ENCODE measurements around the gene SLN. TPM values are rescaled to one million over a fixed set of nuclear protein-coding genes. Genes with fewer than 3 reads are reported as not detected.
A peak's percentile ranks its signal among the peaks of the same experiment; 100 is the strongest.
"Not testable (repeated sequence)": the region's sequence is repeated elsewhere in the genome, so short reads cannot be mapped to it uniquely, and the experiment has no call there.

SLN gene
- polyA plus RNA-seq (2013, experiment 1 of 2) = 14.2 TPM
- 13.3 TPM for polyA plus RNA-seq (2013, experiment 2 of 2)

- WGBS, 2 experiments (ENCODE audit: insufficient coverage in 2 of 2) = 86 to 96% methylated on average over 6 to 7 of the region's 12 CpGs
- H3K9me3 ChIP-seq (ENCODE audit: control insufficient read depth, low read length) = no peaks in the 10 kb centered on the region
- H3K27ac ChIP-seq (ENCODE audit: low read depth, low read length, severe bottlenecking) = no peak within 1 kb of the TSS
- no peaks in the 10 kb centered on the region for H3K36me3 ChIP-seq (ENCODE audit: control insufficient read depth, insufficient read depth, low read length)
- H3K4me1 ChIP-seq (ENCODE audit: control insufficient read depth, insufficient read depth, low read length, poor library complexity, severe bottlenecking) = peaks cover 5% of the 10 kb centered on the region
- H3K4me3 ChIP-seq (ENCODE audit: extremely low read depth, insufficient read depth, low read length, poor library complexity, severe bottlenecking) = no peak within 1 kb of the TSS
Measured at GRCh38 chr11:107711861-107712755, at the start of gene SLN. SLN (minus strand) TSS chr11:107712056.

DNA sequence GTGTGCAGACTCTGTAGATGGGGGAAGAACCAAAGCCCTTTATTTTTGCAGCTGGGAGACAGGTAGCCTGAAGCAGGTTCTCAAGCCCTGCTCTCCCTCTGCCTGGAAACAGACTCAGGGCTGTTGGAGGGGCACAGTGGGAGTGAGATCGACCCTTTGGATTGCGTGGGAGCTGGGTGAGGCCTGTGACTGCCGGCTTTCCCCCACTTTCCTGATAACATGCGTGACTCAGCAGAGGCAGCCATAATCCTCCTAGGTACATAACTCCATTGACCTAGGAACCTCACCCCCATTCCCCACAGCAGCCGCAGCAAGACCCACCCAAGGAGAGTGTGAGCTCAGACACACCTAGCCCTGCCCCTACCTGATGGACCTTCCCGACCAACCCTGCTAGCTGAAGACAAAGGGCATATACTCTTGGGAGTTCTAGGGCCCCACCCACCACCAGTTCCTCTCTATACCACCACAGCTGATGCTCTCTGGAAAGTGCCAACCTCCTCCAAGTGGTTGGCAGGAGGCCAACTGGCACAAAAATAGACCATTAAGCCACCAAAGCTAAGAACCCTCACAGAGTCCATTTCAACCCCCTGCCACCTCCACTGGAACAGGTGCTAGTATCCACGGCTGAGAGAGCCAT, 47.0 kb upstream of the SLN start:
- H3K4me3 ChIP-seq (ENCODE audit: extremely low read depth, insufficient read depth, low read length, poor library complexity, severe bottlenecking); H3K36me3 ChIP-seq (ENCODE audit: control insufficient read depth, insufficient read depth, low read length); H3K9me3 ChIP-seq (ENCODE audit: control insufficient read depth, low read length); H3K4me1 ChIP-seq (ENCODE audit: control insufficient read depth, insufficient read depth, low read length, poor library complexity, severe bottlenecking); H3K27ac ChIP-seq (ENCODE audit: low read depth, low read length, severe bottlenecking): not testable (repeated sequence)
- 94 to 95% methylated on average over 3 to 6 of the region's 7 CpGs for WGBS, 2 experiments (ENCODE audit: insufficient coverage in 2 of 2)

DNA sequence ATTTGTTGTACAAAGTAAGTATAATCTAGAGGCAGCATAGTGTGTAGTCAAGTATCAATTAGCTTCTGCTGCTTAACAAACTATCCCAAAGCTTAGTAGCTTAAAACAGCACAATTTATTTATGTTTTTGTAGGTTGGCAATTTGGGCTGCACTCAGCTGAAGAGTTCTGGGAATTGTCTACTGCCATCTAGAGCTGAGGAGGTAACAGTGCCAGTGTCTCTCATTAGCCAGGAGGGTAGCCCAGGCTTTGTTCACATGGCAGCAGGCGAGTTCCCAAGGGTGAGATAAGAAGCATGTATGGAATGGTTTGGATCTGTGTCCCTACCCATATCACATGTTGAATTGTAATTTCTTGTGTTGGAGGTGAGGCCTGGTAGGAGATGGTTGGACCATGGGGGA, 45.8 kb upstream of the SLN start:
- Histone ChIP-seq H3K4me1 (ENCODE audit: control insufficient read depth, insufficient read depth, low read length, poor library complexity, severe bottlenecking) (no peaks in the 10 kb centered on the region), H3K27ac (ENCODE audit: low read depth, low read length, severe bottlenecking) (no peak overlapping the region), H3K4me3 (ENCODE audit: extremely low read depth, insufficient read depth, low read length, poor library complexity, severe bottlenecking) (no peak overlapping the region), H3K9me3 (ENCODE audit: control insufficient read depth, low read length) (no peaks in the 10 kb centered on the region), H3K36me3 (ENCODE audit: control insufficient read depth, insufficient read depth, low read length) (no peaks in the 10 kb centered on the region)
- WGBS, 2 experiments (ENCODE audit: insufficient coverage in 2 of 2) = 80% methylated on average over 1 of the region's 1 CpG; no CpG with 5 or more reads in 1 of the 2 experiments

- Histone ChIP-seq H3K4me3 (ENCODE audit: extremely low read depth, insufficient read depth, low read length, poor library complexity, severe bottlenecking) (no peak overlapping the region), H3K27ac (ENCODE audit: low read depth, low read length, severe bottlenecking) (no peak overlapping the region), H3K4me1 (ENCODE audit: control insufficient read depth, insufficient read depth, low read length, poor library complexity, severe bottlenecking) (no peaks in the 10 kb centered on the region), H3K36me3 (ENCODE audit: control insufficient read depth, insufficient read depth, low read length) (no peaks in the 10 kb centered on the region), H3K9me3 (ENCODE audit: control insufficient read depth, low read length) (no peaks in the 10 kb centered on the region)
- 80% methylated on average over 1 of the region's 1 CpG; no CpG with 5 or more reads in 1 of the 2 experiments for WGBS, 2 experiments (ENCODE audit: insufficient coverage in 2 of 2)
Measured at GRCh38 chr11:107756553-107756952, 44.7 kb upstream of the SLN start.

DNA sequence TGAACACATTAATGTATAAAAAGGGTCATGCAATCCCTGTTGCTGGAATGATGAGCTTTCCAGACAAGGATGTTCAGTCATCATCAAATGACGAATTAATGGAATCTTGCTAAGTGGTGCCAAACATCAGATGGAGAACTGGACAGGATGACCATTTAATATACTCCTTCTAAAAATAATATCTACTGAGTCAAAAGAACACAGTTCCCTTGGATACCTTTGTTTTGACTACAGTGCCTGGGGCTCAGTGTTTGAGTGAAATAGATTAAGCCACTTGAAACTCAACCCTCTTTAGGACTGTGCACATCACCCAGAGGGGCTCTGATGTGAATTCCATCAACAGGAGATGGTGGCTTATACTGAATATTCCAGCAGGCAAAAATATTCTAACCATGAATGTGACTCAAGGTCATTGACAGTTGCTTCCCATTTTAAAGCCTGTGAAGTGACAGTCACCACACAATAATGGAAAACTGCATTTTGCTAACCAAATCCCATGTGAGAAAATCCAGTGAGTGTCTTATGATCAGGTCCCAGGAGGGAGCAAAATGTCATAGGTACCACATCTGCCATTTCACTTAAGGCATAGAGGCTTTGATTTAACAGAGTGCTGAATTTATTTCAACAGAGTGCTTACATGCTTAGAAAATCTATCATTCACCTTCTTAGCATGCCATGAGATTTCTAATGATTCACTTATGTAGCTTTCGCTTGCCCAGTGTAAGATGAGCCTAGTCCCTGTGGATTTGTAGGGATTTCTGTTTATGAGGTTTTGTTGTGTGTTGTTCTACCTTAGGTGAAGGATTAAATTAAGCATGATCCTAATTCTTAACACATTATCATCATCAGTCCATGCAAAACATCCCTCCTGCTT, 41.3 kb upstream of the SLN start:
- Histone ChIP-seq H3K4me1 (ENCODE audit: control insufficient read depth, insufficient read depth, low read length, poor library complexity, severe bottlenecking) (no peaks in the 10 kb centered on the region), H3K9me3 (ENCODE audit: control insufficient read depth, low read length) (no peaks in the 10 kb centered on the region), H3K27ac (ENCODE audit: low read depth, low read length, severe bottlenecking) (no peak overlapping the region), H3K4me3 (ENCODE audit: extremely low read depth, insufficient read depth, low read length, poor library complexity, severe bottlenecking) (no peak overlapping the region), H3K36me3 (ENCODE audit: control insufficient read depth, insufficient read depth, low read length) (no peaks in the 10 kb centered on the region)
- WGBS, 2 experiments (ENCODE audit: insufficient coverage in 2 of 2) = 83% methylated on average over 1 of the region's 2 CpGs; no CpG with 5 or more reads in 1 of the 2 experiments

DNA sequence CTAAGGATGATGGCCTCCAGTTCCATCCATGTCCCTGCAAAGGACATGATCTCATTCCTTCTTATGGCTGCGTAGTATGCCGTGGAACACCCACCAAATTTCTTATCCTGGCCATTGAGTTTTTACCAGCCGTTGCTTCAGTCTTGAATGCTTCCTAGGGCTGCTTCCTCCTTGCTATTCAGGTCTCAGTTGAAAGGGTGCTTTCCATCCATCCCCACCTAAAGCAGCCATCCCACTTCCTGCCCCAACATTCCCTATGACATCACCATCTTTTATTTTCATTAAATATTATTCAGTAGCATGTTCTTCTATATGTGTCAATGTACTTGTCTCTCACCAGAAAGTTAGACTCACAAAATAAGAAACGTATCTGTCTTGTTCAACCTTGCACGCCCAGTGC, 40.7 kb upstream of the SLN start:
- WGBS, 2 experiments (ENCODE audit: insufficient coverage in 2 of 2) = 25 to 39% methylated on average over 4 of the region's 5 CpGs
- Histone ChIP-seq H3K27ac (ENCODE audit: low read depth, low read length, severe bottlenecking) (no peak overlapping the region), H3K4me1 (ENCODE audit: control insufficient read depth, insufficient read depth, low read length, poor library complexity, severe bottlenecking) (no peaks in the 10 kb centered on the region), H3K4me3 (ENCODE audit: extremely low read depth, insufficient read depth, low read length, poor library complexity, severe bottlenecking) (no peak overlapping the region), H3K36me3 (ENCODE audit: control insufficient read depth, insufficient read depth, low read length) (no peaks in the 10 kb centered on the region), H3K9me3 (ENCODE audit: control insufficient read depth, low read length) (no peaks in the 10 kb centered on the region)

- 17 to 100% methylated on average over 1 to 3 of the region's 9 CpGs for WGBS, 2 experiments (ENCODE audit: insufficient coverage in 2 of 2)
- no peaks in the 10 kb centered on the region for H3K9me3 ChIP-seq (ENCODE audit: control insufficient read depth, low read length)
Measured at GRCh38 chr11:107751082-107751481, 39.2 kb upstream of the SLN start.

DNA sequence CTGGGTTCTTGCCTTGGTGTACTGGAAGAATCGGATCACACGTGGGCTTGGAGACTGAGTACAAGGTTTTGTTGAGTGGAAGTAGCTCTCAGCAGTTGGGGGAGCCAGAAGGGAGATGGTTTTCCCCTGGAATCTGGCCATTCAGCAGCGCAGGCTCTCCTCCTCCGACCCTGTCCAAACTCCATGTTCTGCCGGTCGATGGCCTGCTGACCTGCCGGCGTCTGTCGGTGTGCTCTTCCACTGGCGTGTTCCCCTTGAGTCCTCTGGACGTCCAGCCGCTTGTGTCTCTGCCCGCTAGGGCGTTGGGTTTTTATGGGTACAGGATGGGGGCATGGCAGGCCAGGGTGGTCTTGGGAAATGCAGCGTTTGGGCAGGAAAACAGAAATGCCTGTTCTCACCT, 38.5 kb upstream of the SLN start:
- 88 to 96% methylated on average over 11 to 12 of the region's 15 CpGs for WGBS, 2 experiments (ENCODE audit: insufficient coverage in 2 of 2)
- no peaks in the 10 kb centered on the region for H3K9me3 ChIP-seq (ENCODE audit: control insufficient read depth, low read length)
- H3K4me3 ChIP-seq (ENCODE audit: extremely low read depth, insufficient read depth, low read length, poor library complexity, severe bottlenecking) = no peak overlapping the region
- no peak overlapping the region for H3K27ac ChIP-seq (ENCODE audit: low read depth, low read length, severe bottlenecking)
- H3K36me3 ChIP-seq (ENCODE audit: control insufficient read depth, insufficient read depth, low read length) = no peaks in the 10 kb centered on the region
- H3K4me1 ChIP-seq (ENCODE audit: control insufficient read depth, insufficient read depth, low read length, poor library complexity, severe bottlenecking) = no peaks in the 10 kb centered on the region

More at GRCh38 chr11:107751082-107751481, 39.2 kb upstream of the SLN start:
- Histone ChIP-seq H3K4me3 (ENCODE audit: extremely low read depth, insufficient read depth, low read length, poor library complexity, severe bottlenecking) (no peak overlapping the region), H3K4me1 (ENCODE audit: control insufficient read depth, insufficient read depth, low read length, poor library complexity, severe bottlenecking) (no peaks in the 10 kb centered on the region), H3K36me3 (ENCODE audit: control insufficient read depth, insufficient read depth, low read length) (no peaks in the 10 kb centered on the region), H3K27ac (ENCODE audit: low read depth, low read length, severe bottlenecking) (no peak overlapping the region)

DNA sequence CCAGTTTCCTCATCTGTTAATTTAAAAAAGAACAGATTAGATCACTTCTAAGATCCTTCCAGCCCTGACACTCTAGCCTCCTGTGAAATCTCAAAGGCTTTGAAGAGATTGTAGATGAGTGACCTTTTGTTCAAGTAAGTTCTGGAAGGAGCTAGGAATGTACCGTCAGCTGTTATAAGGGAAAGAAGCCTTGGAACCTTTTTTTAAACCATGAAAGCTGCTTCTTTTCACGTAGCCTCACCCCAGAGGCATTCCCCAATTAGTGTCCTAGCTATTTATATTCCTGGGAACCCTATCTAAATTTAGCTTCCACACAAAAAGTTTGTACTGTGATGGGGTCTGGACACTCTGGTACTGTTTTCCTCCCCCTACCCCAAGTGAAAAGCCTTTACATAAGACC, 35.8 kb upstream of the SLN start:
- WGBS, 2 experiments (ENCODE audit: insufficient coverage in 2 of 2) = 69% methylated on average over 2 of the region's 2 CpGs; no CpG with 5 or more reads in 1 of the 2 experiments
- Histone ChIP-seq H3K9me3 (ENCODE audit: control insufficient read depth, low read length) (no peaks in the 10 kb centered on the region), H3K36me3 (ENCODE audit: control insufficient read depth, insufficient read depth, low read length) (no peaks in the 10 kb centered on the region), H3K4me3 (ENCODE audit: extremely low read depth, insufficient read depth, low read length, poor library complexity, severe bottlenecking) (no peak overlapping the region), H3K4me1 (ENCODE audit: control insufficient read depth, insufficient read depth, low read length, poor library complexity, severe bottlenecking) (no peaks in the 10 kb centered on the region), H3K27ac (ENCODE audit: low read depth, low read length, severe bottlenecking) (peak overlapping the region; percentile 60)

DNA sequence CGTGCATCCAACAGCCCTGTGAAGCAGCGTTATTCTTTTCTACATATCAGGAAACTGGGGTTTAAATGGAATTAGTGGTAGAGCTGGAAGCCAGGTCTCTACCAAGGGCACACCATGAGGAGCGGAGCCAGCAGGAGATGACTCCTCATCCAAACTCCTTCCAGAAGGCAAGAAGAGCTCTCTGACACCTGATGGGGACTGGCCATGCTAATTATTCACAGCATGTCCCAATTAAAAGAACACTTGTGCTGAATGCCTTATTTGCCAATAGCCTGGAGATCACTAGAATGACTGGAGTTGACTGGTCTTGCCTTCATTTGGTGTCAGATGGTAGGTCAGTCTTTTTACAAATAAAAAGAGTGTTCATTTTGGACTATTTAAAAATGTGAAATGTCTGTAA, 32.9 kb upstream of the SLN start:
- Histone ChIP-seq H3K4me1 (ENCODE audit: control insufficient read depth, insufficient read depth, low read length, poor library complexity, severe bottlenecking) (no peaks in the 10 kb centered on the region), H3K9me3 (ENCODE audit: control insufficient read depth, low read length) (no peaks in the 10 kb centered on the region), H3K27ac (ENCODE audit: low read depth, low read length, severe bottlenecking) (no peak overlapping the region), H3K4me3 (ENCODE audit: extremely low read depth, insufficient read depth, low read length, poor library complexity, severe bottlenecking) (no peak overlapping the region), H3K36me3 (ENCODE audit: control insufficient read depth, insufficient read depth, low read length) (no peaks in the 10 kb centered on the region)
- WGBS, 2 experiments (ENCODE audit: insufficient coverage in 2 of 2) = 43% methylated on average over 1 of the region's 3 CpGs; no CpG with 5 or more reads in 1 of the 2 experiments
